AG08395 (cell line): ENCODE data around the gene OGFR.

Source experiments
- DNase-seq: peaks from one replicate; pipeline ENCODE4 v3.0.0; 2012; ENCODE audit warnings: mixed read lengths, low spot score

OGFR gene

DNA sequence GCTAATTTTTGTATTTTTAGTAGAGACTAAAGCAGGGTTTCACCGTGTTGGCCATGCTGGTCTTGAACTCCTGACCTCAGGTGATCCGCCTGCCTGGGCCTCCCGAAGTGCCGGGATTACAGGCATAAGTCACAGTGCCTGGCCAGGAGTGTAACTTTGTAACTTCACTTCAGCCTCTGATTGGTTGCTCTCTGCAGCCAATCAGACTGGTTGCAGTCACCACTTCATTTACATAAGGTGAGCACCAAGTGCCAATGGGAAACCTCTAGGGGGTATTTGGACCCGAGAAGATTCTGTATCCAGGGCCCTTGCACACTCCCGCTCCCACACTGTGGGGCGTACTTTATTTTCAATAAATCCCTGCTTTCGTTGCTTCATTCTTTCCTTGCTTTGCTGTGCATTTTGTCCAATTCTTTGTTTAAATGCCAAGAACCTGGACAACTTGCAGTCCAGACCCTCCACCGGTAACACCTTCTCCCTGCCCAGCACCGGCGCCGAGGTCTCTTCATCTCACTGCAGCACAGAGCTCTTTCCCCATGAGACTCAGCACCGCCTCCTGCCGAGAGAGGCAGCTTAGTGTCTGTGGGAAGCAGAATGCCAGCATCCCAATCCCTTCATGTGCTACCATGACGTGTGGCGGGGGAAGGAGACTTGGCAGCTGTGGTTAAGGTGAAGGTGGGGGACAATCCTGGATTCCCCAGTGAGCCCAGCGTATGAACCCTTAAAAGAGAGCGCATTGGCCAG lies 22.3 kb upstream of the OGFR start:
- no peak for DNase-seq

DNA sequence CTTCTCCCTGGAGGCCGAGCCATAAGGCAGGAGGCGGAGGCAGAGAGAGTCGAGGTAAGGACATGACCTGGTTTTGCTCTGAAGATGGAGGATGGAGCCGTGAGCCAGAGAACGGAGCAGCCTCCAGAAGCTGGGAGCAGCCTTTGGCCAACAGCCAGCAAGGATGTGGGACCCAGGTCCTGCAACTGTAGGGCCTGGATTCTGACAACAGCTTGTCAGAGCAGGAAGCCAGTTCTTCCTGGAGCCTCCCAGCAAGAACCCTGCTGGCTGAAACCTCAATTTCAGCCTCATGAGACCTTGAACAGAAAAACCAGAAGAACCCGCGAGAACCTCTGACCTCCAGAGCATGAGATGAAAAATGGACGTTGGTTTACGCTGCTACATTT lies 21.7 kb upstream of the OGFR start:
- DNase-seq: no peak

- DNase-seq: no peak
Observed at GRCh38 chr20:62784497-62784896, 20.1 kb upstream of the OGFR start.

GRCh38 chr20:62785393-62785792 lies 19.2 kb upstream of the OGFR start:
- DNase-seq: no peak

DNA sequence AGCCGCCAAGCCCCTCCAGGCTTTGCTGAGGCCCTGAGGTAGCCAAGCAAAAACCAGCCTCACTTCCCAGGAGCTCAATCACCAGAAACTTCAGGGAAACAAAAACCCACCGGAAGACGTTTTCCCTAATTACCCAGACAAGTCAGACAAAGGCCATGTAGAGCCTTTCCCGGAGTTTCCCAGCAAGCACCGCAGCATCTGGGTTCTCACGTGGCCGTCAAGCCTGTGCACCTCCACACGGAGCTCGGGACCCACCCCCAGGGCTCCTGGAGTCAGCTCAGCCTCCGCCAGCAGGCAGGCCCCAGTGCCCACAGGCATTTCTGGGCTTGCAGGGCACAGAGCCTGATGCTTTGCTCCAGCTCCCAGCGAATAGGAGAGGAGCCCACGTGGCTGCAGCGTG lies 18.5 kb upstream of the OGFR start:
- no peak for DNase-seq

GRCh38 chr20:62787321-62787720 lies 17.3 kb upstream of the OGFR start:
- DNase-seq: no peak

- no peak for DNase-seq
Observed at GRCh38 chr20:62787866-62788265, 16.8 kb upstream of the OGFR start.

- no peak for DNase-seq
Observed at GRCh38 chr20:62788607-62789006, 16.0 kb upstream of the OGFR start.

DNA sequence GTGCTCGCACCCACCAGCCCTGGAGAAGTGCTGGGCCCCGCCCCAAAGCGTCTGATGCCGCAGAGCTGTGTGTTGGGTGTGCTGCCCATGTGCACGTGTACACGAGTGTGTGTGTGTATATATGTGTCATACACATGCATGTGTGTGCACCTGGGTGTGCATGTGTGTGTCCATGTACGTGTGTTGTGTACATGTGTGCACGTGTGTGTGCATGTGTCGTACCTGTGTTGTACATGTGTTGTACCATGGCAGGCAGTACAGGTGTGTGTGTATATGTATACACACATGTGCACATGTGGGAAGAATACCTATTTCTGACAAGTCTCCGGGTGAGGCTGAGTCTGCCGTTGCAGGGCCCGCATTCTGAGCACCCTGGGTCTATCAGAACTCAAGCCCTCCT lies 14.6 kb upstream of the OGFR start:
- no peak for DNase-seq

GRCh38 chr20:62791301-62792181 lies 13.1 kb upstream of the OGFR start:
- DNase-seq: peak; percentile 85

- peak; percentile 35 for DNase-seq
Observed at GRCh38 chr20:62792182-62792939, 12.3 kb upstream of the OGFR start.

- DNase-seq: no peak
Observed at GRCh38 chr20:62792940-62793756, 11.5 kb upstream of the OGFR start.

- no peak for DNase-seq
Observed at GRCh38 chr20:62793757-62794006, 11.0 kb upstream of the OGFR start.

- peak; percentile 97 for DNase-seq
Observed at GRCh38 chr20:62794007-62794724, 10.5 kb upstream of the OGFR start.

- no peak for DNase-seq
Observed at GRCh38 chr20:62795023-62795761, 9.4 kb upstream of the OGFR start.

GRCh38 chr20:62796699-62797491 lies 7.7 kb upstream of the OGFR start:
- DNase-seq: no peak

GRCh38 chr20:62797671-62798532 lies 6.7 kb upstream of the OGFR start:
- no peak for DNase-seq

GRCh38 chr20:62799036-62799435 lies 5.6 kb upstream of the OGFR start:
- no peak for DNase-seq

- no peak for DNase-seq
Observed at GRCh38 chr20:62799459-62799858, 5.2 kb upstream of the OGFR start.
